Fibroblast of lung (primary cell): ENCODE measurements around the gene CCSER2.

Experiments
- EZH2 ChIP-seq: IDR thresholded peaks from 2 replicates; pipeline ENCODE4 v1.5.1; 2012; ENCODE audit warnings: low read length, control low read depth, mild to moderate bottlenecking; ENCODE audit errors: missing control alignments
- TF ChIP-seq, protein P1 (sequence below), 2 donors: IDR thresholded peaks in 1 of 2; conservative IDR thresholded peaks in 1 of 2; 1 replicate in 1 of 2; 2 replicates in 1 of 2; pipeline ENCODE4 v1.5.1; 2011 to 2012; ENCODE audit warnings: low read length in 2 of 2, control low read depth in 1 of 2, inconsistent platforms in 1 of 2, low read depth in 1 of 2, mild to moderate bottlenecking in 1 of 2

DNA sequence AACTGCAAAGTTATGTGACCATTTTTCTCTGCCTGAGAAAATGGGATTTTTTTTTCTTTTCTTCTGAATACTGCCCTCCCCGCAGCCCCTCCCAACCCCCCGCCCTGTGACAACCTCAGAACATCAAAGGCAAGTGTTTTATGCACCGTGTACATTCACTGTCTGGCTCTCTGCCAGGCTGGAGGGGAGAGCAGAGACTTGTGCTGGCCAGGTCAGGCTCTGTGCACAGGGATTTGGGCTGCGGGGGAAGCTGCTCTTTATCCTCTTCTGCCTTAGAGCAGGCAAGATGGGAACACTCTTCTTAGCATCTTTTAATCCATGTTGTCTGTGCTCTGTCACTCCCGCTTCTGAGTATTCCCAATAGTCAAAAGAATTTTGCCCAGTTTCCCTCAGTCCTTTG is 195.1 kb downstream of the CCSER2 start:
- TF ChIP-seq EZH2, result no peak
- TF ChIP-seq, protein P1, sequence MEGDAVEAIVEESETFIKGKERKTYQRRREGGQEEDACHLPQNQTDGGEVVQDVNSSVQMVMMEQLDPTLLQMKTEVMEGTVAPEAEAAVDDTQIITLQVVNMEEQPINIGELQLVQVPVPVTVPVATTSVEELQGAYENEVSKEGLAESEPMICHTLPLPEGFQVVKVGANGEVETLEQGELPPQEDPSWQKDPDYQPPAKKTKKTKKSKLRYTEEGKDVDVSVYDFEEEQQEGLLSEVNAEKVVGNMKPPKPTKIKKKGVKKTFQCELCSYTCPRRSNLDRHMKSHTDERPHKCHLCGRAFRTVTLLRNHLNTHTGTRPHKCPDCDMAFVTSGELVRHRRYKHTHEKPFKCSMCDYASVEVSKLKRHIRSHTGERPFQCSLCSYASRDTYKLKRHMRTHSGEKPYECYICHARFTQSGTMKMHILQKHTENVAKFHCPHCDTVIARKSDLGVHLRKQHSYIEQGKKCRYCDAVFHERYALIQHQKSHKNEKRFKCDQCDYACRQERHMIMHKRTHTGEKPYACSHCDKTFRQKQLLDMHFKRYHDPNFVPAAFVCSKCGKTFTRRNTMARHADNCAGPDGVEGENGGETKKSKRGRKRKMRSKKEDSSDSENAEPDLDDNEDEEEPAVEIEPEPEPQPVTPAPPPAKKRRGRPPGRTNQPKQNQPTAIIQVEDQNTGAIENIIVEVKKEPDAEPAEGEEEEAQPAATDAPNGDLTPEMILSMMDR (conservative IDR thresholded peaks at IDR 0.05 in 1 of 2, IDR thresholded peaks at IDR 0.05 in 1 of 2; ENCODE audit: low read depth in 1 of 2, low read length in 2 of 2), result no peak
